GM12878 (cell line): ENCODE measurements around the gene NPHP3. TPM values are rescaled to one million over a fixed set of nuclear protein-coding genes. Genes with fewer than 3 reads are reported as not detected.

ENCODE experiments used
- ATAC-seq: fragments of 200-7000 bp; cut with Tn5 transposase; 3 replicates; pipeline ENCODE4 v1.9.1; 2020; ENCODE audit warnings: mild to moderate bottlenecking, moderate library complexity
- BruUV-seq: library from RNA; stranded (reverse); fragments of 400-500 nt; replicated peaks from 2 replicates; lab custom pipeline; 2021; lab: Mats Ljungman, UMichigan
- CTCF ChIA-PET: fragments of 300-600 bp; sonication (Branson Sonifier 250); formaldehyde crosslinking; extraction: SDS; loops from one replicate; lab custom pipeline; 2021; ENCODE audit warnings: inconsistent platforms; lab: Yijun Ruan, JAX
- POLR2A ChIA-PET: fragments of 350-600 bp; formaldehyde crosslinking; extraction: SDS; loops from one replicate; lab custom pipeline; 2021; ENCODE audit warnings: inconsistent platforms; lab: Charles Lee
- RAD21 ChIA-PET: fragments of 300-600 bp; sonication (Branson Sonifier 250); formaldehyde crosslinking; loops from one replicate; lab custom pipeline; 2023; ENCODE audit warnings: antibody characterized with exemption; ENCODE audit not compliant: unreplicated experiment; lab: Charles Lee
- SMC1A ChIA-PET: fragments of 300-600 bp; sonication (Branson Sonifier 250); formaldehyde crosslinking; loops from one replicate; lab custom pipeline; 2023; ENCODE audit not compliant: unreplicated experiment, uncharacterized antibody; lab: Charles Lee
- DNase-seq: peaks from one replicate; pipeline ENCODE4 v3.0.0-alpha.2; 2011; ENCODE audit warnings: low read depth, low spot score
- FAIRE-seq: peaks from 3 replicates; lab custom pipeline; 2011; peaks lifted over from hg19 to GRCh38; lab: Jason Lieb, UNC
- H2AFZ ChIP-seq: 2 replicates; pipeline ENCODE4 v1.6.0; 2011; ENCODE audit warnings: low read depth, low read length, control low read depth; ENCODE audit not compliant: control insufficient read depth
- H3K27ac ChIP-seq: 2 replicates; pipeline ENCODE4 v1.5.1; 2011; ENCODE audit warnings: control low read depth; ENCODE audit not compliant: control insufficient read depth, insufficient read depth
- H3K27me3 ChIP-seq, 2 experiments: replicated peaks in 1 of 2; 2 replicates each; pipeline versions ENCODE4 v1.6.0 to v1.6.1; 2011; ENCODE audit warnings: low read length in 1 of 2; ENCODE audit not compliant: control insufficient read depth in 2 of 2, insufficient read depth in 2 of 2
- H3K36me3 ChIP-seq, 2 experiments: 2 replicates each; pipeline ENCODE4 v1.5.1; 2011; ENCODE audit warnings: low read length in 1 of 2; ENCODE audit not compliant: control insufficient read depth in 2 of 2, insufficient read depth in 2 of 2
- H3K4me1 ChIP-seq: 2 replicates; pipeline ENCODE4 v1.6.1; 2011; ENCODE audit warnings: mild to moderate bottlenecking, low read length, moderate library complexity, mixed read lengths; ENCODE audit not compliant: control insufficient read depth, insufficient read depth
- H3K4me2 ChIP-seq: 2 replicates; pipeline ENCODE4 v1.6.0; 2011; ENCODE audit warnings: control low read depth; ENCODE audit not compliant: control insufficient read depth, insufficient read depth
- H3K4me3 ChIP-seq: fragments of 200-600 bp; sonication (generic); 2 replicates; pipeline ENCODE4 v1.5.1; 2016
- H3K79me2 ChIP-seq: 2 replicates; pipeline ENCODE4 v1.6.0; 2011; ENCODE audit warnings: low read length; ENCODE audit not compliant: control insufficient read depth, insufficient read depth
- H3K9ac ChIP-seq: 2 replicates; pipeline ENCODE4 v1.8.0; 2011; ENCODE audit warnings: low read length, control low read depth, mixed read lengths; ENCODE audit not compliant: control insufficient read depth, insufficient read depth
- H3K9me3 ChIP-seq: replicated peaks from 3 replicates; pipeline ENCODE4 v1.5.1; 2011; ENCODE audit warnings: mild to moderate bottlenecking, low read length; ENCODE audit not compliant: control insufficient read depth, insufficient read depth
- H4K20me1 ChIP-seq: 2 replicates; pipeline ENCODE4 v1.6.0; 2011; ENCODE audit not compliant: control insufficient read depth, insufficient read depth
- BHLHE40 ChIP-seq, 2 experiments: fragments of 450-650 bp in 1 of 2; IDR thresholded peaks; 2 replicates each; pipeline ENCODE4 v1.6.1; 2011 to 2017; ENCODE audit warnings: low read depth in 2 of 2, borderline replicate concordance in 1 of 2, improper control_type of control experiment in 1 of 2, low read length in 1 of 2, mild to moderate bottlenecking in 1 of 2
- FOS ChIP-seq: IDR thresholded peaks from 3 replicates; pipeline ENCODE4 v1.6.1; 2011; ENCODE audit warnings: borderline replicate concordance; ENCODE audit not compliant: insufficient read length; ENCODE audit errors: extremely low read depth
- FOXM1 ChIP-seq: IDR thresholded peaks from 2 replicates; pipeline ENCODE4 v1.6.1; 2012; ENCODE audit warnings: low read depth, mild to moderate bottlenecking, inconsistent platforms, low read length, moderate library complexity
- HDAC2 ChIP-seq: fragments of 200-600 bp; sonication (generic); IDR thresholded peaks from 2 replicates; pipeline ENCODE4 v1.6.1; 2017
- KAT2A ChIP-seq: conservative IDR thresholded peaks from 2 replicates; pipeline ENCODE4 v1.6.1; 2011; ENCODE audit warnings: low read depth, low read length; ENCODE audit not compliant: control insufficient read depth
- PML ChIP-seq: IDR thresholded peaks from 2 replicates; pipeline ENCODE4 v1.6.1; 2012; ENCODE audit warnings: low read length, inconsistent platforms
- YBX1 ChIP-seq: fragments of 450-650 bp; IDR thresholded peaks from 2 replicates; pipeline ENCODE4 v1.6.1; 2016; ENCODE audit warnings: antibody characterized with exemption
- YY1 ChIP-seq: IDR thresholded peaks from 2 replicates; pipeline ENCODE4 v1.6.1; 2011; ENCODE audit warnings: low read depth, mild to moderate bottlenecking, low read length
- WGBS: methylation state at CpG from one replicate; pipeline ENCODE4 v1.1.6; 2016; ENCODE audit warnings: low lambda C conversion rate; ENCODE audit not compliant: insufficient replicate concordance, insufficient coverage; ENCODE audit errors: missing lambda C conversion rate; 5-methylcytosine and 5-hydroxymethylcytosine counted together
- in situ Hi-C: fragments of 300-500 bp; cut with MboI; formaldehyde crosslinking; loops from 9 replicates; pipeline ENCODE4 v1.14.3; 2018; ENCODE audit warnings: mixed read lengths
- intact Hi-C: fragments of 100-400 bp; cut with micrococcal nuclease; formaldehyde crosslinking; loops from one replicate; pipeline ENCODE4 v1.14.2; 2022; ENCODE audit not compliant: unreplicated experiment
- polyA plus RNA-seq, 11 experiments: library from polyadenylated mRNA; depleted of rRNA in 4 of 11; unstranded in 6 of 11; stranded (reverse) in 5 of 11; fragments of >200 nt; fragmentation: Nextera tagmentation in 4 of 11; fragmentation: Illumina TruSeq in 1 of 11; extraction: Ambion mirVana in 4 of 11; extraction: Trizol in 1 of 11; gene quantifications; 1 replicate in 1 of 11; 2 replicates in 10 of 11; pipeline versions ENCODE4 v1.2.1 to v1.2.3, GENCODE V29; 2011 to 2016; ENCODE audit warnings: inconsistent platforms in 2 of 11, missing spikeins in 2 of 11, low read depth in 1 of 11
- total RNA-seq, 4 experiments: library from RNA; depleted of rRNA in 3 of 4; stranded (reverse); fragments of >200 nt in 3 of 4; fragmentation: Illumina TruSeq in 1 of 4; extraction: Trizol in 1 of 4; gene quantifications; 2 replicates each; pipeline versions ENCODE4 v1.2.1 to v1.2.3, GENCODE V29; 2013 to 2021
- TF ChIP-seq, protein P1 (sequence below): IDR thresholded peaks from 2 replicates; pipeline ENCODE4 v1.6.1; 2012; ENCODE audit warnings: low read length, inconsistent platforms

Gene NPHP3
- total and polyA plus RNA-seq, 10 of the 15 experiments (the other 5 are each of a cell fraction or from before 2014, with no cell fraction given): 0.84 to 11.7 (median 2.9) TPM

- no peak overlapping the region for H2AFZ ChIP-seq
- H3K4me1 ChIP-seq: no peaks in the 10 kb centered on the region
- H3K27ac ChIP-seq: no peak overlapping the region
- no peaks in the 10 kb centered on the region for H3K27me3 ChIP-seq
- H3K36me3 ChIP-seq: peaks cover 0 to 3% of the 10 kb centered on the region in 2 experiments; a peak in 2 of 4 replicates
- H3K9ac ChIP-seq: no peak overlapping the region
- ChIA-PET CTCF (interaction anchor here (0.7 to 2.5 kb wide), 3 partner anchors 10 to 15 kb away, joined by 3 to 17 read pairs (median 3); no protein-coding TSS in a partner anchor), RAD21 (no interaction called here), POLR2A (interaction anchor here (1.1 kb wide), 1 partner anchor 8 kb away, joined by 4 read pairs; no protein-coding TSS in a partner anchor), SMC1A (no interaction called here)
- DNase-seq (no peak), FAIRE-seq (no peak), ATAC-seq (no peak)
- no peaks in the 10 kb centered on the region for H3K9me3 ChIP-seq
- TF ChIP-seq YY1 (no peak), PML (no peak), FOS (no peak), HDAC2 (no peak)
- no TSS peak for BruUV-seq
- intact Hi-C loops (no loop called here), in situ Hi-C loops (no loop called here)
- H3K4me3 ChIP-seq: no peak overlapping the region
- H4K20me1 ChIP-seq: no peaks in the 10 kb centered on the region
- H3K4me2 ChIP-seq: no peak overlapping the region
- H3K79me2 ChIP-seq: no peaks in the 10 kb centered on the region
Measured at GRCh38 chr3:132716372-132716771, 5.8 kb downstream of the NPHP3 start.

- CTCF ChIA-PET: interaction anchor here (0.8 to 1.7 kb wide), 3 partner anchors 13 to 304 kb away, joined by 3 to 4 read pairs (median 3); no protein-coding TSS in a partner anchor
- WGBS: 99% methylated on average over 5 of the region's 5 CpGs
- no TSS peak for BruUV-seq
- SMC1A ChIA-PET: interaction anchor here (1.5 to 1.8 kb wide), 2 partner anchors 13 to 35 kb away, joined by 5 to 9 read pairs; no protein-coding TSS in a partner anchor
- Histone ChIP-seq H2AFZ (no peak overlapping the region), H3K9ac (no peak overlapping the region), H3K27me3 (no peaks in the 10 kb centered on the region), H3K79me2 (no peaks in the 10 kb centered on the region), H3K36me3 (peaks cover 0 to 3% of the 10 kb centered on the region in 2 experiments; a peak in 2 of 4 replicates), H3K4me3 (no peak overlapping the region), H3K4me2 (no peak overlapping the region), H3K4me1 (no peaks in the 10 kb centered on the region), H4K20me1 (no peaks in the 10 kb centered on the region), H3K9me3 (no peaks in the 10 kb centered on the region), H3K27ac (no peak overlapping the region)
- RAD21 ChIA-PET: interaction anchor here (1.2 to 1.5 kb wide), 2 partner anchors 13 to 35 kb away, joined by 3 read pairs; no protein-coding TSS in a partner anchor
- ATAC-seq: no peak
- intact Hi-C loops: no loop called here
- DNase-seq: no peak
- no peak for FAIRE-seq
- no peak for TF ChIP-seq FOXM1
- no peak for TF ChIP-seq YBX1
- no peak for TF ChIP-seq KAT2A
- TF ChIP-seq BHLHE40 (IDR thresholded peaks at IDR 0.05; ENCODE audit: borderline replicate concordance in 1 of 2, low read depth in 2 of 2, low read length in 1 of 2): no peak
- TF ChIP-seq, protein P1, sequence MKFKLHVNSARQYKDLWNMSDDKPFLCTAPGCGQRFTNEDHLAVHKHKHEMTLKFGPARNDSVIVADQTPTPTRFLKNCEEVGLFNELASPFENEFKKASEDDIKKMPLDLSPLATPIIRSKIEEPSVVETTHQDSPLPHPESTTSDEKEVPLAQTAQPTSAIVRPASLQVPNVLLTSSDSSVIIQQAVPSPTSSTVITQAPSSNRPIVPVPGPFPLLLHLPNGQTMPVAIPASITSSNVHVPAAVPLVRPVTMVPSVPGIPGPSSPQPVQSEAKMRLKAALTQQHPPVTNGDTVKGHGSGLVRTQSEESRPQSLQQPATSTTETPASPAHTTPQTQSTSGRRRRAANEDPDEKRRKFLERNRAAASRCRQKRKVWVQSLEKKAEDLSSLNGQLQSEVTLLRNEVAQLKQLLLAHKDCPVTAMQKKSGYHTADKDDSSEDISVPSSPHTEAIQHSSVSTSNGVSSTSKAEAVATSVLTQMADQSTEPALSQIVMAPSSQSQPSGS: no peak
- POLR2A ChIA-PET: no interaction called here
- in situ Hi-C loops: no loop called here
Measured at GRCh38 chr3:132713977-132714727, 8.1 kb downstream of the NPHP3 start.
